Mucosa of gallbladder (tissue), 1 donor: ENCODE data around the gene ZC3H13. TPM values are rescaled to one million over a fixed set of nuclear protein-coding genes. Genes with fewer than 3 reads are reported as not detected.

Experiments
- DNase-seq: peaks from one replicate; pipeline ENCODE4 v3.0.0-alpha.2; 2020; ENCODE audit warnings: low spot score
- total RNA-seq: library from RNA; stranded (reverse); gene quantifications from one replicate; pipeline ENCODE4 v1.2.1, GENCODE V29; 2021
- donor health status: DM: no; HTN: no; CAD: no.

ZC3H13 gene
- total RNA-seq, 1 donor from 2014 or later: 43.3 TPM

DNA sequence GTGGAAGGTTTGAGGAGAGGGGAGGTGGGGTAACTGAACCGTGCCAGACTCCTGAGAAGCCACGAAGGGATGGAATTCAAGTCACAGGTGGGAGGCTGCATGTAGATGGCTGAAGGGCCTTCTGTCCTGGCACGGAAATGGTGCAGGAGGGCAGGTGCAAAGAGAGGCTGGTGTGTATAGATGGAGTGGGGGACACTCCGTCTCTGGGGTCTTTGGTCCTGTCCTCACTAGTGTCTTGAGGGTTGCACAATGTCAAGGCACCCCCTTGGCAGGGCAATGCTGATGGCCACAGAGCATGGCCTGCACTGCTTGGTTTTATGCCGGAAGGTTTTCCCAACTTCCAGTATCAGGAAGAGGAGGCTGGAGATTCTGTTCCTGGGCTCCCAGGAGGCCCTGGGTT lies 118.3 kb downstream of the ZC3H13 start:
- no peak for DNase-seq

DNA sequence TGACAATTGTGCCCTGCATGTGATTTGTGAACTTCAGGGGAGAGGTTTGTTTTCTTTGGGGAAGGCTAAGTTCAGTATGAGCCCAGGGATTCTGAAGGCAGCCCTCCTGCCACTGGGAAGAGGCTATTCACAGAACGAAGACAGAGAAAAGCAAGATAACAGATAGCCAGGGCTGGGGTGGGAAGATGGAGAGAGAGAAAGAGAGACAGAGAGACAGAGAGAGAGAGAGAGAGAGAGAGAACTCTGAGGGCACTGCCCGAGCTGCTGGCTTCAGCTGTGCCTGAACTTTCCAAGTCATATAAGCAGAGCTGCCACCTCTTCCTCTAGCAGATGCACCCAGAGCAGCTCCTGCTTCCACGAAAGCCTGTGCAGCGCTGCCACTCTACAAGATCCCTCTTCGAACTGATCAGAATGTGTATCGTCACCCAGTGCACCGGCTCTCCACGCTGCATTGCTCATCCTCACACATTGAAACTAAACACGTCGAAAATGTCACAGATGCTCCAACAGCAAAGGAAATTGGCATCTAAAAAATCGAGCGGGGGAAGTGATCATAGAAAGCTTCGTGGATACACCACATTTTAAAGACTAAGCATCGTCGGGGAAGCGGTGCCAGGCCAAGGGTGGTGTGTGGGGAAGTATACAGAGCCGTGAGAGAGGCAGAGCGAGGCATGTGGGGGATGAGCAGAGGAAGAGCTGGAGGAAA lies 119.2 kb downstream of the ZC3H13 start:
- no peak for DNase-seq

DNA sequence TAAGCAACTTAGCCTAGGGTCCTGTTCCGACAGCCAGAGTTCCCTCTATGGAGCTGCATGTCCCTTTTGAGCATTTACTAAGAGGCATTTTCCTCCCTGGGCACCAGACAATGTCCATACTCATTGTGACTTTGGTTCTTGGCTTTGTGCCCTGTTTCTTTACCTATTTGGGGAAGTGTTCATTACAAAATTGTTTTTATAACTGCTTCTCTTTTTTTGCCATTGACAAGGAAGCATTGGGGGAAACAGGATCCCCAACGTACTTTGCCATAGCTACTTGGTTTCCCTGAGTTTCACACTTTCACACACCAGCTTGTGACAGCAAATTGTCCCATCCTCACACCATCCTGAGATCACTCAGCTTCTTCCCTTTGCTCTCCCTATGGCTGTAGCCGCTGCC lies 119.9 kb downstream of the ZC3H13 start:
- no peak for DNase-seq

DNA sequence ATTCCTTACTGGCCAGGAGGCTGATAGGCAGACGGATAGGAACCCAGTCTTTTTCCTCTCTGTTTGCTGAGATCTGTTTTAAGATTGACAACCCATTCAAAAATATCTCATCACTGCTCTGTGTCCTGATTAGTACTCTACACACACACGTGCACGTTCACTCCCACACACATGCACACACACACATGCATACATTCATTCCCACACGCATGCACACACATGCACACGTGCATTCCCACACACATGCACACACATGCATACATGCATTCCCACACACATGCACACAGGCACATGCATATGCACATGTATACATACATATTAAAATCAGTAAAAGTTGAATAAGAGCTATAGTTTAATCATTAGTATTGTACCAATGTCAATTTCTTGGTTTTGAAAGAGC lies 120.4 kb downstream of the ZC3H13 start:
- DNase-seq: no peak

DNA sequence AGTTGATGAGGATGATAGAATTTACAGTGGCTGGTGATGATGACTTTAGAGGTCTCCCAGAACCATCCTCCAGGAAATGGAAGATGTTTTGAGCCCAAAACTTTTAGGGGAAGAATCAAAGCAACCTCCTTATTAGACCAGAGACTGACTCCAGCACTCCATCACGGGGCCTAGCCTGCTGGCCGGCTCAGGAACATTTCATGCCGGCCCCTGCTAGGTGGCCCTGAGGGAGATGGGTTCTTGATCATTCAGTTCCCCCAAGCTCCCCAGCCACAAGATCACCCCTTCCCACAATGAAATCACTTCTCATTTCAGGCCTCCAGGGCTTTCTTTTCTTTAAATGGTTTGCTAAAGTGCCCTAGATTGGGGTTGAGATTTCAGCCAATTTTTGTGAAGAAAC lies 121.3 kb downstream of the ZC3H13 start:
- DNase-seq: no peak

DNA sequence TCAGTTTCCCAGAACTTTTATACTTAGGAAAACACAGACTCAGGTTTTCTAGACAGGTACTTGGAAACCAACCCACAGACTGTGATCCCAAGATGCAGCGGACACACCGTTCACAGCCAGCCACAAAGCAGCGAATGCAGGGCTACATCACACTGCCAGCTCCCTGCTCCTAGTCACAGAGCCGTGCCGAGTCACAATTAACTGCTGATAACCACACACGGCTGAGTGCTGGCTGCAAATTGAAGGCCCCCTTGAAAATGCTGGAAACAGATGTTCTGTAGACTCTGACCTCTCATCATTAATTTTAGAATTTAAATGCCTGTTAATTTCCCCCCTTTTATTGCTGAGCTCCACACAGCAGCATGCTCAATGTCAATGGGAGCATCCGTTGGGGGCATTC lies 122.4 kb downstream of the ZC3H13 start:
- no peak for DNase-seq

DNA sequence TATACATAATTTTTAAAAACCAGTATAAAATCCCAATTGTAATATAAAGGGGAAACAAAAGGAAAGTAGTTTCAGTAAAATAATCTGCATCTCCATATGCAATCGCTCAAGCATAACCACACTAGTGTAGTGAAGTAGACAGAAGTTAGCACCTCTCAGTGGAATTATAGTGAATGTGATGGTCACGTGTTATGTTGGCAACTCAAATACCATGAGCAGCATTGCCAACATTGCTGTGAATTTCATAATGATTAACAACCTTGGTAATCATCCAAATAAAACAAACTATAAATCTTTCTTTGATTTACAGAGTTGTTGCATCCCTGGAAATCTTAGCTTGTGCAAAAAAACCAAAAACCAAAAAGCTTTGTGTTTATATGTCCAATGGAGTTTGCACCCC lies 123.7 kb downstream of the ZC3H13 start:
- peak; percentile 41 for DNase-seq

DNA sequence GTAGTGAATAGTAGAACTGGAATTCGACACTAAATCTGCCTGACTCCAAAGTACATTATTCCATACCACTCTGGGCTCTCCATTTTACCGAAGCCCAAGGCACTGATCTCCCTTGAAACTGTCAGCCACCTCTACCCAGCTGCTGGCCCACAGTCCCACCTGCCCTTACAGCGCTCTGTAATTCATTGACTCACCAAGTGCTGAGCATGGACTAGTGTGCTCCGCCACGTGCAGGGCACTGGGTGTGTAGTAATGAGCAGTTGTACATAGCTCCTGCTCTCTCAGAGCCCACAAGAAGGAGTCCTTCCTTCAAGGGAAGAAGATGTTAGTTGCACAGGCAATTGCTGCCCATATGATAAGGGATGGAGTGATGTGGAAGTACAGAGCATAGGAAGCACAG lies 124.4 kb downstream of the ZC3H13 start:
- no peak for DNase-seq

DNA sequence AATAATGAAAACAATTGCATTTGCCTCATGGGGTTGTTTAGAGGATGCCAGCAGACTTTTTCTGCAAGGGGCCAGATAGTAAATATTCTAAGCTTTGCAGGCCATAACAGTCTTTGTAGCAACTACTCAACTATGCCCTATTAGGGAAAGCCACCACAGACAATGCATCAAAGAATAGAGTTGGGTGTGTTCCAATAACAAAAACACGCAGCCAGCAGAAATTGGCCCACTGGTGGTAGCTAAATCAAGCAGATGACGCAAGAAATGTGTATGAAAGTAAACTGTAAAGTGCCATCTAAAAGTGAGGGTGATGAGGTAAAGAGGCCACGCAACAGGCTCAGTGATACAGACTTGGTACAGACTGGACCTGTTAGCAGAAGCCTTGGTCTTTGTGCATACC lies 125.8 kb downstream of the ZC3H13 start:
- no peak for DNase-seq

DNA sequence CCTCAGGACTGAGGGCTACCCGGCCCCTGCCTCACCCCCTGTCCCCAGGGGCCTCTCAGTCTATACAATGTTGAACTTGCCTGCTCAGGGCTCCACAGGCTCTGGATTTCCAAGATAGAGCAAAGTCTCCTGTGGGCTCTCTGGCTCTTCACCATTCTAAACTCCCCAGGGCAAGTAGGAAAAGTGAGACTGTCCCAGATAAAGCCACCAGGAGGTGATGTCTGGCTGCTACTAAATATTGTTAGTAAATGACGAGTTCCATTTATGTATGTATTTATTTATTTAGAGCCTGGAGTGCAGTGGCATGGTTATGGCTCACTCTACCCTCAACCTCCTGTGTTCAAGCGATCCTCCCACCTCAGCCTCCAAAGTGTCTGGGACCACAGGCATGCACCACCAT lies 127.4 kb downstream of the ZC3H13 start:
- no peak for DNase-seq

DNA sequence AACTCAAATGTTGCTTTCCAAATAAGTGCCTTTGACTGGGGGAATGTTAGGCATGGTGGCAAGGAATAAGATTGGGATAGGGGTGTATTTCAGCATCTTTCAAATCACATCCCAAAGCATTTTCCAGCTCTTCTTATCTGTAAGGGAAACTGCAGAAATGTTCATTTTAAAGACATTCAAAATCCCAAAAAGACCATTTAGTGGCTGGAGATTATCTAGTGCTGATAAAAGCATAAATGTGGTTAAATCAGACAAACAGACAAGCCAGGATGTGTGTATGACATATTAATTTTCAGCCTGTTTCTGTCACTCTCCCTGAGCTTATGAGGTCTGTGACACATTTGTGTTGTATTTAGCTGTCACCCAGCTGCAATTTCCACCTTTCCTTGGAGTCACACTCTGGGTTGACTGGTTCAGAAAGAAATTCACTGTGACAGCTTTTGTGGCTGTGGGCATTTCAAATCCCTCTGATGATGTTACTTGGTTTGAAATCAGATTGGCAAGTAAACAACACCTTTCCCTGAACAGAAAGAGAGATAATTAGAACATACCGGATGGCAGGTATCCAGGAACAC lies 131.3 kb downstream of the ZC3H13 start:
- no peak for DNase-seq

DNA sequence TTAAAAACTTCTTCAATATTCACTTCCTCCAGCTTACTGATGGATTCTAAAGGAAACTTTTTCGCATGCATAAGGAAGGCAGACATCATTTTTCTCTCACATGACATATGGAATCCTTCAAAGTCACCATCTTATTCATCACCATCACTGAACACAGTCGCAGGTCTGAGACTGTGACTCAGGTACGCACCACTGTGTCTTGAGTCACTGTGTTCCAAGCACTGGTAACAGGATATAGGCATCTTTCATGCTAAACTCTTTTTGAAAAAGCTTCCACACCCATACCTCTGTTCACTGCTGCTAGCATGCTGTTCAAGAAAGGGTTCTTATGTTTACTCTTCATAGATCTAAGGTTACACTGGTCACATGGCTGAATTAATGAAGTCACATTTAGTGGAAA lies 133.9 kb downstream of the ZC3H13 start:
- no peak for DNase-seq

DNA sequence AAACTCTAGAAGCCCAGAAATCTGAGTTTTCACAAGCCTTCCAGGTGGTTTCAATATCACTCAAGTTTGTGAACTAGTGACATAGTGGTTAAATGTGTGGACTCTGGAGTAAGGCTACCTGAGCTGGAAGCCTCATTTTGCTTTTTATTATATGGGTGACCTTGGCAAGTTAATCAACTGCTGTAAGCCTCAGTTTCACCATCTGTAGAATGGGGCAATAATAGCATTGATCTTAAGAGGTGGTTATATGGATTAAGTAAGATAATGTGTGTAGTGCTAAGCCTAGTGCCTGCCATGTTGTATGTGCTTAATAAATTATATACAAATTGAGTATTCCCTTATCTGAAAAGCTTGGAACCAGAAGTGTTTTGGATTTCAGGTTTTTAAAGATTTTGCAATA lies 135.5 kb downstream of the ZC3H13 start:
- no peak for DNase-seq

DNA sequence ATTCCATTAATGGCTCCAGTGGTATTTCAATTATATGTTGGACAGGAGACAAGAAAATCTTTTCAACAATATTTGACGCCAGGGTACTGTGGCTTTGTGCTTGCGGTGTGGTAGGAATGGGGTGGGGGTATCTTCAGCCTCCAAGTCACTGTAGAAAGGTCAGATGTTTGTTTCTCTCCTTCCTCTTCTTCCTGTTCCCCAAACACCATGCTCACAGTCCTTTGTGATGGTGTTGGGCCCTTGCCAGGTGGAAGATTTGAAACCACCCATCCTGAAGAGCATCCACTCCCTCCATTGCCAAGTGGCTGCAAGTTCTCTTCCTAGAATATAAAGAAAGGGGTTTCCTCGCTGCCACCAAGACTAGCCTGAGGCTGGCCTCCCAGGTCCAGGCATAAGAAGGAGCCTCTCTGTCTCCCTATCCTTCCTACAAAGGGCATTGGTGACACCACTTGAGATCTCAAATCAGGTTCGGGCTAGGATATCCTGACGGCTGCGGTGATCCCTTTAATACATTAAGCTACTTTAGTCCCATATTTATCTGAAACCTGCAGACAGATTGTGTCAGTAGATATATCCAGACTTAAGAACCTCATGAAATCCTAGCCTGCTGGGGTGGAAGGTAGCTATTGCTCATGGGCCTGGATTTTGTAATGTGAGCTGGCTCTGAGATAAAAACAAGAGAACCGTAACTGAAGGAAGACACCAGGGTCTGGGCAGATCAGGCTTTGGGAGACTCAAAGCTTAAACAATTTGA lies 136.7 kb downstream of the ZC3H13 start:
- DNase-seq: no peak

DNA sequence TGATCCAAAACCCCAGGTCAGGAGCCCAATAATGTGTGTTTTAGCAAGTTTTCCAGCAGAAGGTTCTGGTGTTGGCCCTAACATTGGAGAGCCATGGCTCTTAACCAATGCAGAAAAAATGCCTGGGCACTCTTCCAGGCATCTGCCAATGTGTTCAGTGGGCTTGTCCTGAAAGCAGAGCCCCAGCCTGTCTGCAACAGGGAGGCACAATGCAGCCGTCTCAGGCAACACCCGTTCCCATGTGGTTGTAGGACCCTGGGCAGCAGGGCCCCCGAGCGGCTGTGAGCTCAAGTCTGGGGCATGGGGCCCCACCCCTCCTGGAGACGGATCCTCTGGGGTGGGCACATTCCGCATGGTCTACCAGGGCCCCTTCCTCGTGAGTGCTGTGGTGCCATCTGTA lies 142.9 kb downstream of the ZC3H13 start:
- DNase-seq: no peak

DNA sequence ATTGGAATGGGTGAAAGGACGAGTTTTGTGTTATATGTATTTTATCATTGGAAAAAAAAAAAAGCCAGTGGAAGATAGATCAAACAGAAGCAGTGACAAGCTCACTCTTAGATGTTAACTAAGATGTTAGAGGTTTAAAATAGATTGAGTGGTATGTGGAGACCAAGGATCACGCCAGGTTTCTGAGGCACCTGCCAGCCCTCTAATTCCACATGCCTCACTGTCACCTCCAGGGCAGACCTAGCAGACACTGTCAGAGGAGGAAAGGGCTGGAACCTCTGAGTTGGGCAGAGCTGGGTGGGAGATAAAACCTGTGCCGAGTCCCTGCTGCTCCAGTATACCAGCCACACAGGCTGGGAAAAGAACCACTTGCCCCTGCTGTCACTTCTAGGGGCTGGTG lies 143.5 kb downstream of the ZC3H13 start:
- DNase-seq: no peak

DNA sequence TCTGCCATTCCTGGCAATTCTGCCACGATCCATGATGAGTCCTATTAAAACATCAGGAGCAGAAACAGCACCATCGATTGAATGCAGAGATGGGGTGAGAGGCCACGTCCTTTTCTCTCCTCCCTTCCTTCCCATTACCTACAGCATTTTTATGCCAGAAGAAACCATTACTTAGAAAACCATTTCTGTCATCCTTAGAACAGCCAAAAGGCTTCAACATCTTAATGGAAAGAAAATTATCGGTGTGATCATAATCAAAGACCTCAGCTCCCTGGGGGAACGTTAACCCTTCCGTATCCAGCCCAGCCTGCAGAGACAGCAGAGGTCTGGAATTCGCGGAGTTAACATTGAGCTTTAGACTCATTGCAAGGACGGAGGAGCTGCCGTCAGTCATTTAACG lies 145.0 kb downstream of the ZC3H13 start:
- no peak for DNase-seq

Other genes with a start within 250 kb of the ZC3H13 start
- gene SIAH3, start 201.0 kb downstream of the ZC3H13 start, total RNA-seq: 0.06 TPM
- gene CPB2, start 52.3 kb upstream of the ZC3H13 start, total RNA-seq: 13.3 TPM
- gene LCP1, start 129.4 kb upstream of the ZC3H13 start, total RNA-seq: 43.4 TPM
- 0.69 TPM for gene LRRC63, start 159.2 kb upstream of the ZC3H13 start, total RNA-seq